ENCODE measurements around the gene FABP1. TPM values are rescaled to one million over a fixed set of nuclear protein-coding genes. Genes with fewer than 3 reads are reported as not detected.

The FABP1 gene
- total RNA-seq, 4 donors from 2014 or later = 1,053 to 3,583 (median 2,025) TPM

GRCh38 chr2:88139804-88140203, 11.9 kb upstream of the FABP1 start:
- intact Hi-C loops (cut with DNase I; ENCODE audit: low total_unique reads) (no loop called here), in situ Hi-C loops (cut with MboI; ENCODE audit: low pct_ligation_motif_present in 1 of 4, low pct_unique_long_range_greater_than_20kb in 1 of 4, low sequenced_read_pairs in 3 of 4) (loop anchor here in 1 of 4 donors (10.0 kb wide), 1 partner anchor 75 kb away; the partner anchor contains the start of gene SMYD1)
- H3K27me3 ChIP-seq = no peaks in the 10 kb centered on the region
- peaks cover 5 to 33% (median 9%) of the 10 kb centered on the region in 4 donors for H3K4me1 ChIP-seq
- TF ChIP-seq POLR2AphosphoS5 (IDR thresholded peaks at IDR 0.05) (no peak), POLR2A (IDR thresholded peaks at IDR 0.05) (no peak), CTCF (IDR thresholded peaks at IDR 0.05) (no peak), EP300 (IDR thresholded peaks at IDR 0.05; ENCODE audit: low read depth) (no peak)
- H3K4me3 ChIP-seq = no peak overlapping the region
- no peaks in the 10 kb centered on the region for H3K36me3 ChIP-seq
- peak overlapping the region; percentile 18 to 59 (median 46) for H3K27ac ChIP-seq
- WGBS, 2 donors (ENCODE audit: low coverage in 1 of 2) = 82 to 83% methylated on average over 6 of the region's 6 CpGs
- H3K9me3 ChIP-seq = no peaks in the 10 kb centered on the region
- DNase-seq = no peak

- in situ Hi-C loops (cut with MboI; ENCODE audit: low pct_ligation_motif_present in 1 of 4, low pct_unique_long_range_greater_than_20kb in 1 of 4, low sequenced_read_pairs in 3 of 4) = no loop called here
- Histone ChIP-seq H3K9me3 (no peaks in the 10 kb centered on the region), H3K27me3 (no peaks in the 10 kb centered on the region), H3K4me3 (no peak overlapping the region), H3K27ac (peak overlapping the region; percentile 18 to 59 (median 46)), H3K36me3 (no peaks in the 10 kb centered on the region), H3K4me1 (peaks cover 5 to 28% (median 9%) of the 10 kb centered on the region in 4 donors)
- no peak for DNase-seq
- intact Hi-C loops (cut with DNase I; ENCODE audit: low total_unique reads) = no loop called here
- 33 to 45% methylated on average over 2 of the region's 2 CpGs for WGBS, 2 donors (ENCODE audit: low coverage in 1 of 2)
- no peak for TF ChIP-seq CTCF (IDR thresholded peaks at IDR 0.05)
- TF ChIP-seq EP300 (IDR thresholded peaks at IDR 0.05; ENCODE audit: low read depth) = no peak
- TF ChIP-seq POLR2AphosphoS5 (IDR thresholded peaks at IDR 0.05) = no peak
Observed at GRCh38 chr2:88139203-88139702, 11.4 kb upstream of the FABP1 start.

GRCh38 chr2:88137833-88138232, 10.0 kb upstream of the FABP1 start:
- in situ Hi-C loops (cut with MboI; ENCODE audit: low pct_ligation_motif_present in 1 of 4, low pct_unique_long_range_greater_than_20kb in 1 of 4, low sequenced_read_pairs in 3 of 4) = no loop called here
- no peaks in the 10 kb centered on the region for H3K9me3 ChIP-seq
- H3K36me3 ChIP-seq = no peaks in the 10 kb centered on the region
- 83 to 94% methylated on average over 1 to 4 of the region's 4 CpGs for WGBS, 2 donors (ENCODE audit: low coverage in 1 of 2)
- H3K27ac ChIP-seq = no peak overlapping the region
- TF ChIP-seq POLR2AphosphoS5 (IDR thresholded peaks at IDR 0.05) = no peak
- TF ChIP-seq EP300 (IDR thresholded peaks at IDR 0.05; ENCODE audit: low read depth) = no peak
- no peak for TF ChIP-seq CTCF (IDR thresholded peaks at IDR 0.05)
- TF ChIP-seq POLR2A (IDR thresholded peaks at IDR 0.05) = no peak
- no peak for DNase-seq
- H3K27me3 ChIP-seq = no peaks in the 10 kb centered on the region
- no peak overlapping the region for H3K4me3 ChIP-seq
- intact Hi-C loops (cut with DNase I; ENCODE audit: low total_unique reads) = no loop called here
- peaks cover 0 to 15% (median 2%) of the 10 kb centered on the region in 4 donors for H3K4me1 ChIP-seq

GRCh38 chr2:88136817-88137216, 9.0 kb upstream of the FABP1 start:
- no peaks in the 10 kb centered on the region for H3K36me3 ChIP-seq
- in situ Hi-C loops (cut with MboI; ENCODE audit: low pct_ligation_motif_present in 1 of 4, low pct_unique_long_range_greater_than_20kb in 1 of 4, low sequenced_read_pairs in 3 of 4) (no loop called here), intact Hi-C loops (cut with DNase I; ENCODE audit: low total_unique reads) (no loop called here)
- H3K27me3 ChIP-seq = no peaks in the 10 kb centered on the region
- TF ChIP-seq EP300 (IDR thresholded peaks at IDR 0.05; ENCODE audit: low read depth) = no peak
- no peak for TF ChIP-seq POLR2AphosphoS5 (IDR thresholded peaks at IDR 0.05)
- no peak for TF ChIP-seq CTCF (IDR thresholded peaks at IDR 0.05)
- TF ChIP-seq POLR2A (IDR thresholded peaks at IDR 0.05) = no peak
- no peak overlapping the region for H3K4me3 ChIP-seq
- H3K9me3 ChIP-seq = no peaks in the 10 kb centered on the region
- no peak overlapping the region for H3K27ac ChIP-seq
- WGBS, 2 donors (ENCODE audit: low coverage in 1 of 2) = 69 to 100% methylated on average over 1 to 4 of the region's 4 CpGs
- no peak for DNase-seq
- peaks cover 0 to 14% (median 2%) of the 10 kb centered on the region in 4 donors for H3K4me1 ChIP-seq
